Vagina (tissue), 2 donors: Measurements from ENCODE around the gene ETS2.

Experiments used
- POLR2A ChIP-seq, 2 donors: fragments of 450-650 bp; IDR thresholded peaks; one replicate each; pipeline ENCODE4 v1.6.1; 2017; ENCODE audit warnings: antibody characterized with exemption in 2 of 2, mild to moderate bottlenecking in 2 of 2, moderate library complexity in 2 of 2
- TF ChIP-seq, protein P1 (sequence below), 3 experiments: fragments of 450-650 bp in 2 of 3; fragments of 200-600 bp in 1 of 3; sonication (generic) in 1 of 3; IDR thresholded peaks; one replicate each; pipeline ENCODE4 v1.5.1; 2017 to 2019; ENCODE audit warnings: antibody characterized with exemption in 3 of 3, mild to moderate bottlenecking in 2 of 3, moderate library complexity in 2 of 3

DNA sequence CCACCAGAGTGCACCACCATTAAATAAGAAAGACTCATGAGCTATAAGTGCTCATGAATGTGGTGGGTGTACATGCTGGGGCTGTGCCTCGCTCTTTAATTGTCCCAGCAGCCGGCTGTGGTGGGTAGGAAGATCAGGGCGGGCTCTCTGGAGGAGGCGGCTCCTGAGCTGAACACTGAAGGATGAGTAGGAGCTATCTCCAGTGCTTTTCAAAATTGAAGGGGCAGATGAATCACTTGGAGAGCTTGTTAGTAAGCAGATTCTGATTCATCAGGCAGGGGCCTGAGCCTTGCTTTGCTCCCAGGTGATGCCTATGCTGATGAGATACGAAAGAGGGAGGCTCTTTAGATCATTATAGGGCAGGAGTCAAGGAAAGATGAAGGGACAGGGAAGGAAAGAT lies 54.1 kb downstream of the ETS2 start:
- TF ChIP-seq, protein P1, sequence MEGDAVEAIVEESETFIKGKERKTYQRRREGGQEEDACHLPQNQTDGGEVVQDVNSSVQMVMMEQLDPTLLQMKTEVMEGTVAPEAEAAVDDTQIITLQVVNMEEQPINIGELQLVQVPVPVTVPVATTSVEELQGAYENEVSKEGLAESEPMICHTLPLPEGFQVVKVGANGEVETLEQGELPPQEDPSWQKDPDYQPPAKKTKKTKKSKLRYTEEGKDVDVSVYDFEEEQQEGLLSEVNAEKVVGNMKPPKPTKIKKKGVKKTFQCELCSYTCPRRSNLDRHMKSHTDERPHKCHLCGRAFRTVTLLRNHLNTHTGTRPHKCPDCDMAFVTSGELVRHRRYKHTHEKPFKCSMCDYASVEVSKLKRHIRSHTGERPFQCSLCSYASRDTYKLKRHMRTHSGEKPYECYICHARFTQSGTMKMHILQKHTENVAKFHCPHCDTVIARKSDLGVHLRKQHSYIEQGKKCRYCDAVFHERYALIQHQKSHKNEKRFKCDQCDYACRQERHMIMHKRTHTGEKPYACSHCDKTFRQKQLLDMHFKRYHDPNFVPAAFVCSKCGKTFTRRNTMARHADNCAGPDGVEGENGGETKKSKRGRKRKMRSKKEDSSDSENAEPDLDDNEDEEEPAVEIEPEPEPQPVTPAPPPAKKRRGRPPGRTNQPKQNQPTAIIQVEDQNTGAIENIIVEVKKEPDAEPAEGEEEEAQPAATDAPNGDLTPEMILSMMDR (IDR thresholded peaks at IDR 0.05) = no peak
- TF ChIP-seq POLR2A (IDR thresholded peaks at IDR 0.05) = no peak
